HUES64 (cell line): Measurements from ENCODE around the gene MCTP1.
"Not testable (repeated sequence)": the region's sequence is repeated elsewhere in the genome, so short reads cannot be mapped to it uniquely, and the experiment has no call there.

Experiments
- H3K27ac ChIP-seq: 2 replicates; pipeline ENCODE4 v1.7.0; 2013; ENCODE audit warnings: low read depth, low read length, inconsistent platforms
- H3K27me3 ChIP-seq: 2 replicates; pipeline ENCODE4 v1.6.1; 2013; ENCODE audit warnings: mild to moderate bottlenecking, low read length; ENCODE audit not compliant: insufficient read depth
- H3K36me3 ChIP-seq: 2 replicates; pipeline ENCODE4 v1.6.1; 2013; ENCODE audit warnings: mild to moderate bottlenecking, low read length; ENCODE audit not compliant: insufficient read depth
- H3K4me1 ChIP-seq: 2 replicates; pipeline ENCODE4 v1.6.1; 2013; ENCODE audit warnings: mild to moderate bottlenecking, low read length, moderate library complexity; ENCODE audit not compliant: insufficient read depth
- H3K4me3 ChIP-seq: 2 replicates; pipeline ENCODE4 v1.5.1; 2013; ENCODE audit warnings: mild to moderate bottlenecking, low read length, moderate library complexity
- H3K9ac ChIP-seq: 2 replicates; pipeline ENCODE4 v1.6.1; 2013; ENCODE audit warnings: mild to moderate bottlenecking, low read depth, low read length
- H3K9me3 ChIP-seq: 2 replicates; pipeline ENCODE4 v1.6.1; 2013; ENCODE audit warnings: low read depth, low read length; ENCODE audit not compliant: insufficient read depth
- WGBS: fragments of 150-250, 120-280 bp; methylation state at CpG from one replicate; pipeline ENCODE4 v1.1.7; 2013; ENCODE audit warnings: missing lambda C conversion rate; 5-methylcytosine and 5-hydroxymethylcytosine counted together

The MCTP1 gene

DNA sequence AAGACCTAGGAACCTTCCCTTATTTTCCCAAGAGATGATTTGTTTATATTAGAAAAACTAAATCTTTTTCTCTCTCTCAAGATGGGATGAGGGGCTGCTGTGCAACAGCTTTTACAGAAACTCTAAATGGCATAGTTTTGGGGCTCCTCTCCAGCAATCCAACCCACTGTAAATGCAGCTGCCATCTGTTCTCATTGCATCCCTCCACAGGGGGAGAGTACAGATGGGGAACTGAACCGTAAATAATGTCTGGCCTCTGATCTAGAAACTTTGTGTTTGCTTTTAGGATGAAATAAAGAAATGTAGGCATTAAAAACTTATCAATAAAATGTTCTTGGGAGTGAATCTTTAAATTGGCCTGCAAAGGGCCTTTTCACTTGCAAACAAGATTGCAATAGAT is 291.4 kb downstream of the MCTP1 start:
- 88% methylated on average over 1 of the region's 1 CpG for WGBS
- H3K9me3 ChIP-seq: no peaks in the 10 kb centered on the region
- H3K4me1 ChIP-seq: peaks cover 23% of the 10 kb centered on the region
- no peaks in the 10 kb centered on the region for H3K36me3 ChIP-seq
- H3K27me3 ChIP-seq: no peaks in the 10 kb centered on the region
- H3K4me3 ChIP-seq: no peak overlapping the region
- no peak overlapping the region for H3K9ac ChIP-seq
- H3K27ac ChIP-seq: no peak overlapping the region

GRCh38 chr5:94992325-94992724 is 292.6 kb downstream of the MCTP1 start:
- Histone ChIP-seq H3K4me3 (no peak overlapping the region), H3K27ac (no peak overlapping the region), H3K9me3 (no peaks in the 10 kb centered on the region), H3K9ac (no peak overlapping the region), H3K36me3 (no peaks in the 10 kb centered on the region), H3K4me1 (peaks cover 23% of the 10 kb centered on the region), H3K27me3 (no peaks in the 10 kb centered on the region)
- WGBS: 78% methylated on average over 2 of the region's 2 CpGs

DNA sequence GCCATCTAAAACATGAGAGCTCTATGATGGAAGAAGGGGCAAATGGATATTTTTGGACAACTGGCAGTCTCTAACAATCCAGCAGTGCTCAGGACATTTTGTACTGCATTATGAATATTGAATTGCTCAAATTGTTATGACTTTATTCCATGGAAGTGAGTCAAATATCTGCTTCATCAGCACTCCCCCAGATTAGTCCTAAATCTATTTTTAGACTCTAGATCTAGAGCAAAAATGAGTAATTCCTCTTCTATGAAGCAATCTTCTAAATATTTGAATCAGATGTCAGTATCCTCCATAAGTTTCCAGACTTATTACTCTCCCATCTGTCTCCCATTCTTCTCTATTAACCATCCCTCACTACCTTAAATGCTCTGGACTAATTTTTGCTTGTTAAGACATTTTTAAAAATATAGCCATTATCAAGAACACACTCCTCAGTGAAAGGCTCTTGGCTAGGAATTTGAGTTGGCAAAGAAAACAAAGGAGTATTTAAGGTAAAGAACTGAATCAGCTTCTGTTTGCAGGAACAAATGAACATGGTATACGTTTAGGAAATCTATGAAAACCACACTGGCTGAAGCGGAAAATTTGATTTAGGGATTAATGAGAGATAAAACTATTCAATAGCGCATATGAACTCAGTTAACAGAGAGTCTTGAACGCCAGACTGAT is 300.9 kb downstream of the MCTP1 start:
- 67% methylated on average over 3 of the region's 4 CpGs for whole genome bisulfite sequencing
- no peak overlapping the region for H3K9ac ChIP-seq

GRCh38 chr5:94977437-94977836 is 307.5 kb downstream of the MCTP1 start:
- peaks cover 18% of the 10 kb centered on the region; the same call in 1 of the 2 replicates for H3K9me3 ChIP-seq
- 0% methylated on average over 1 of the region's 2 CpGs for WGBS
- H3K27ac ChIP-seq: no peak overlapping the region
- H3K36me3 ChIP-seq: no peaks in the 10 kb centered on the region
- H3K27me3 ChIP-seq: no peaks in the 10 kb centered on the region
- H3K4me1 ChIP-seq: no peaks in the 10 kb centered on the region
- H3K9ac ChIP-seq: no peak overlapping the region
- no peak overlapping the region for H3K4me3 ChIP-seq

More for the DNA sequence above, 300.9 kb downstream of the MCTP1 start:
- H3K4me1 ChIP-seq: no peaks in the 10 kb centered on the region
- no peak overlapping the region for H3K27ac ChIP-seq
- H3K27me3 ChIP-seq: no peaks in the 10 kb centered on the region
- H3K36me3 ChIP-seq: no peaks in the 10 kb centered on the region
- no peak overlapping the region for H3K4me3 ChIP-seq
- H3K9me3 ChIP-seq: no peaks in the 10 kb centered on the region

- Histone ChIP-seq H3K27me3 (no peaks in the 10 kb centered on the region), H3K4me3 (no peak overlapping the region), H3K9ac (no peak overlapping the region), H3K36me3 (no peaks in the 10 kb centered on the region), H3K27ac (no peak overlapping the region), H3K4me1 (no peaks in the 10 kb centered on the region), H3K9me3 (peaks cover 18% of the 10 kb centered on the region; the same call in 1 of the 2 replicates)
- WGBS: 100% methylated on average over 1 of the region's 1 CpG
Observed at GRCh38 chr5:94976853-94977252, 308.0 kb downstream of the MCTP1 start.

DNA sequence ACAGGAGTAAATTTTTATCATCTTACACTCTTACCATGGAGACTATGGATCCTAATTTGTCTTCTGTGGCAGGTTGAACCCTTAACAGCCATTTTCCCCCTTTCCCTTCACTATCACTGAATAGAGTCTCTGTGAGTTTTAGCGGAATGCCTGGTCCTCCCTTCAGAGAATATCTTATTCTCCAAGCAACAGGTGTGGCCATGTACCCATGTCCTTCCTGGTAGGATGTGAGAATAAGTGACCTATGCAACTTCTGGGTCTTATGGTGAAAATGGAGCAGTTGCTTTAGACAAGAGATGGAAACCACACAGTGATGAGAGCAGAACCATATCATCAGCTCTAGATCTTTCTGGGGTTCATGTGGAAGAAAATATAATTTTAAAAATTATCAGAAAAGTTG is 312.6 kb downstream of the MCTP1 start:
- peaks cover 12% of the 10 kb centered on the region; the same call in 1 of the 2 replicates for H3K9me3 ChIP-seq
- peaks cover 6% of the 10 kb centered on the region; the same call in 1 of the 2 replicates for H3K4me1 ChIP-seq
- H3K27me3 ChIP-seq: no peaks in the 10 kb centered on the region
- no peak overlapping the region for H3K27ac ChIP-seq
- no peaks in the 10 kb centered on the region for H3K36me3 ChIP-seq
- H3K4me3 ChIP-seq: no peak overlapping the region
- WGBS: 93% methylated on average over 1 of the region's 1 CpG
- H3K9ac ChIP-seq: no peak overlapping the region

- no peak overlapping the region for H3K9ac ChIP-seq
- H3K9me3 ChIP-seq: no peaks in the 10 kb centered on the region
- no peaks in the 10 kb centered on the region for H3K27me3 ChIP-seq
- no peak overlapping the region for H3K4me3 ChIP-seq
- H3K4me1 ChIP-seq: peaks cover 6% of the 10 kb centered on the region; the same call in 1 of the 2 replicates
- no peaks in the 10 kb centered on the region for H3K36me3 ChIP-seq
- whole genome bisulfite sequencing: 32% methylated on average over 2 of the region's 3 CpGs
- H3K27ac ChIP-seq: no peak overlapping the region
Observed at GRCh38 chr5:94969174-94969573, 315.7 kb downstream of the MCTP1 start.

GRCh38 chr5:94968507-94969095 is 316.3 kb downstream of the MCTP1 start:
- Histone ChIP-seq H3K4me3 (no peak overlapping the region), H3K36me3 (no peaks in the 10 kb centered on the region)
- WGBS: 29% methylated on average over 1 of the region's 5 CpGs

GRCh38 chr5:94967525-94967924 is 317.4 kb downstream of the MCTP1 start:
- Histone ChIP-seq H3K4me1 (peaks cover 6% of the 10 kb centered on the region; the same call in 1 of the 2 replicates), H3K27me3 (no peaks in the 10 kb centered on the region), H3K27ac (no peak overlapping the region), H3K9me3 (no peaks in the 10 kb centered on the region), H3K36me3 (no peaks in the 10 kb centered on the region), H3K9ac (no peak overlapping the region), H3K4me3 (no peak overlapping the region)
- WGBS: 90% methylated on average over 6 of the region's 6 CpGs

More at GRCh38 chr5:94968507-94969095, 316.3 kb downstream of the MCTP1 start:
- Histone ChIP-seq H3K9ac (no peak overlapping the region), H3K4me1 (peaks cover 6% of the 10 kb centered on the region; the same call in 1 of the 2 replicates), H3K27ac (no peak overlapping the region), H3K9me3 (no peaks in the 10 kb centered on the region), H3K27me3 (no peaks in the 10 kb centered on the region)

GRCh38 chr5:94959279-94959678 is 325.6 kb downstream of the MCTP1 start:
- H3K36me3 ChIP-seq, H3K9ac ChIP-seq, H3K4me3 ChIP-seq, H3K9me3 ChIP-seq, H3K4me1 ChIP-seq, H3K27me3 ChIP-seq, H3K27ac ChIP-seq: not testable (repeated sequence)
- 93% methylated on average over 2 of the region's 2 CpGs for WGBS

DNA sequence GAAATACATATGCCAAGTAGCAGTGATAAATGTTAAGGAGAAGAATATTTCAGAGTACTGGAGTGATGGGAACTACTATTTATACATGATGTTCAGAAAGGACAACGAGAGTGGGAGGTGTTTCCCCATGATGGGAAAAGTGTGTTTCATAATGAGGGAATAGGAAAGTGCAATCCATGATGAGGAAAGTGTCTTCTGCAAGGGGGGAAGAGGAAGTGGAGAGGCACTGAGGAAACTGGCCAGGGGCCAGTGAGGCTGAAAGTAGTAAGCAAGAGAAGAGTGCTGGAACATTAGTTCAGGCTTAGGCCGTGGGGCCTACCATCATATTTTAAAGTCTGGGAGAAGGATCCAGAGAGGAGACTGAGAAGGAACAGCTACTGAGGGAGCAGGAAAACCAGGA is 339.2 kb downstream of the MCTP1 start:
- Histone ChIP-seq H3K36me3 (no peaks in the 10 kb centered on the region), H3K9ac (no peak overlapping the region), H3K9me3 (no peaks in the 10 kb centered on the region), H3K27ac (no peak overlapping the region), H3K4me1 (peaks cover 9% of the 10 kb centered on the region), H3K27me3 (no peaks in the 10 kb centered on the region), H3K4me3 (no peak overlapping the region)
- WGBS: 90% methylated on average over 2 of the region's 2 CpGs
